GM23338 (cell line): ENCODE data around the gene ZNF581. TPM values are rescaled to one million over a fixed set of nuclear protein-coding genes. Genes with fewer than 3 reads are reported as not detected.

Source experiments
- ATAC-seq: fragments of 200-7000 bp; cut with Tn5 transposase; 3 replicates; pipeline ENCODE4 v1.9.1; 2020
- DNase-seq: peaks from one replicate; pipeline ENCODE4 v3.0.0-alpha.2; 2015; ENCODE audit warnings: low spot score
- H2AFZ ChIP-seq: fragments of 200-600 bp; sonication (generic); 2 replicates; pipeline ENCODE4 v1.8.0; 2016; ENCODE audit warnings: antibody characterized with exemption, mild to moderate bottlenecking, moderate library complexity
- H3F3A ChIP-seq: fragments of 200-600 bp; sonication (generic); replicated peaks from 2 replicates; pipeline ENCODE4 v1.8.0; 2017; ENCODE audit warnings: antibody characterized with exemption, mixed run types, low read depth
- H3K27ac ChIP-seq: fragments of 200-600 bp; sonication (generic); 2 replicates; pipeline ENCODE4 v1.6.1; 2016; ENCODE audit warnings: low read depth
- H3K27me3 ChIP-seq: fragments of 200-600 bp; sonication (generic); 2 replicates; pipeline ENCODE4 v1.8.0; 2016; ENCODE audit warnings: mild to moderate bottlenecking, mixed run types, moderate library complexity; ENCODE audit not compliant: insufficient read depth
- H3K36me3 ChIP-seq: fragments of 200-600 bp; sonication (generic); 2 replicates; pipeline ENCODE4 v1.8.0; 2016; ENCODE audit warnings: mild to moderate bottlenecking; ENCODE audit not compliant: insufficient read depth
- H3K4me1 ChIP-seq: fragments of 200-600 bp; sonication (generic); 2 replicates; pipeline ENCODE4 v1.8.0; 2016; ENCODE audit warnings: mild to moderate bottlenecking, moderate library complexity; ENCODE audit not compliant: insufficient read depth
- H3K4me2 ChIP-seq: fragments of 200-600 bp; sonication (generic); 2 replicates; pipeline ENCODE4 v1.7.1; 2017; ENCODE audit warnings: mixed run types
- H3K4me3 ChIP-seq: fragments of 200-600 bp; sonication (generic); 2 replicates; pipeline ENCODE4 v1.6.1; 2016; ENCODE audit warnings: mixed run types
- H3K79me2 ChIP-seq: fragments of 200-600 bp; sonication (generic); replicated peaks from 2 replicates; pipeline ENCODE4 v1.8.0; 2017; ENCODE audit warnings: mild to moderate bottlenecking; ENCODE audit not compliant: insufficient read depth
- H3K9me2 ChIP-seq: fragments of 200-600 bp; sonication (generic); 2 replicates; pipeline ENCODE4 v1.8.0; 2017; ENCODE audit not compliant: insufficient read depth
- H4K20me1 ChIP-seq: fragments of 200-600 bp; sonication (generic); replicated peaks from 2 replicates; pipeline ENCODE4 v1.8.0; 2017; ENCODE audit warnings: mild to moderate bottlenecking; ENCODE audit not compliant: insufficient read depth
- H3K27ac Mint-ChIP-seq: 2 replicates; pipeline ENCODE4 v1.8.0; 2020; ENCODE audit warnings: inconsistent platforms, mild to moderate bottlenecking, moderate library complexity, mixed read lengths
- H3K27me3 Mint-ChIP-seq: 3 replicates; pipeline ENCODE4 v1.8.0; 2022; ENCODE audit warnings: low read depth, mild to moderate bottlenecking, moderate library complexity, mixed read lengths, inconsistent platforms; ENCODE audit not compliant: insufficient read depth, poor library complexity
- H3K36me3 Mint-ChIP-seq: 3 replicates; pipeline ENCODE4 v1.8.0; 2021; ENCODE audit warnings: low read depth, mild to moderate bottlenecking, inconsistent platforms, moderate library complexity, mixed read lengths
- H3K4me1 Mint-ChIP-seq: 3 replicates; pipeline ENCODE4 v1.8.0; 2020; ENCODE audit warnings: mild to moderate bottlenecking, inconsistent platforms, mixed read lengths
- H3K4me3 Mint-ChIP-seq: 3 replicates; pipeline ENCODE4 v1.8.0; 2021; ENCODE audit warnings: moderate library complexity, mild to moderate bottlenecking, inconsistent platforms, mixed read lengths
- H3K9me3 Mint-ChIP-seq: 3 replicates; pipeline ENCODE4 v1.8.0; 2020; ENCODE audit warnings: moderate library complexity, mild to moderate bottlenecking, inconsistent platforms, mixed read lengths
- CREB1 ChIP-seq: fragments of 250-450 bp; sonication (Bioruptor Pico); IDR thresholded peaks from 2 replicates; pipeline ENCODE4 v1.5.0; 2020; ENCODE audit warnings: low read depth, mild to moderate bottlenecking, moderate library complexity
- EZH2 ChIP-seq: fragments of 200-600 bp; sonication (generic); IDR thresholded peaks from one replicate; pipeline ENCODE4 v1.8.0; 2017; ENCODE audit warnings: antibody characterized with exemption, mild to moderate bottlenecking, low read depth; ENCODE audit not compliant: unreplicated experiment
- EZH2phosphoT487 ChIP-seq: fragments of 200-600 bp; sonication (generic); IDR thresholded peaks from one replicate; pipeline ENCODE4 v1.8.1; 2018; ENCODE audit warnings: antibody characterized with exemption; ENCODE audit not compliant: unreplicated experiment
- JUNB ChIP-seq: IDR thresholded peaks from one replicate; pipeline ENCODE4 v1.6.1; 2016; ENCODE audit warnings: antibody characterized with exemption; ENCODE audit not compliant: unreplicated experiment
- NANOG ChIP-seq: IDR thresholded peaks from 2 replicates; pipeline ENCODE4 v1.6.1; 2016; ENCODE audit warnings: antibody characterized with exemption, borderline replicate concordance
- POLR2AphosphoS5 ChIP-seq: IDR thresholded peaks from 2 replicates; pipeline ENCODE4 v1.6.1; 2016; ENCODE audit warnings: antibody characterized with exemption, low read depth
- STAT1 ChIP-seq: IDR thresholded peaks from one replicate; pipeline ENCODE4 v1.6.1; 2016; ENCODE audit warnings: antibody characterized with exemption; ENCODE audit not compliant: unreplicated experiment
- ZNF114 ChIP-seq: fragments of 250-450 bp; sonication (Bioruptor Pico); IDR thresholded peaks from 2 replicates; pipeline ENCODE4 v1.5.0; 2020; ENCODE audit warnings: mild to moderate bottlenecking, moderate library complexity
- polyA plus RNA-seq: library from polyadenylated mRNA; unstranded; fragments of >200 nt; fragmentation: Nextera tagmentation; extraction: Ambion mirVana; gene quantifications from 2 replicates; pipeline ENCODE4 v1.2.1, GENCODE V29; 2016
- total RNA-seq: library from RNA; depleted of rRNA; stranded (reverse); fragments of >200 nt; shearing (Covaris generic); gene quantifications from 2 replicates; pipeline ENCODE4 v1.2.3, GENCODE V29; 2014
- TF ChIP-seq, protein P1 (sequence below), 2 experiments: fragments of 200-600 bp in 1 of 2; sonication (generic) in 1 of 2; conservative IDR thresholded peaks; 2 replicates each; pipeline versions ENCODE4 v1.5.1 to v1.6.1; 2016 to 2017; ENCODE audit warnings: antibody characterized with exemption in 2 of 2, low read depth in 2 of 2, mild to moderate bottlenecking in 2 of 2, moderate library complexity in 1 of 2
- TF ChIP-seq, protein P2 (sequence below): IDR thresholded peaks from one replicate; pipeline ENCODE4 v1.6.1; 2018; ENCODE audit warnings: antibody characterized with exemption; ENCODE audit not compliant: unreplicated experiment

Gene ZNF581
- total and polyA plus RNA-seq, 2 experiments from 2014 or later = 48.5 to 87.6 TPM

GRCh38 chr19:55689411-55690108 is 46.1 kb downstream of the ZNF581 start:
- TF ChIP-seq STAT1 = no peak
- TF ChIP-seq ZNF114 = no peak
- TF ChIP-seq NANOG = no peak
- TF ChIP-seq, protein P1, sequence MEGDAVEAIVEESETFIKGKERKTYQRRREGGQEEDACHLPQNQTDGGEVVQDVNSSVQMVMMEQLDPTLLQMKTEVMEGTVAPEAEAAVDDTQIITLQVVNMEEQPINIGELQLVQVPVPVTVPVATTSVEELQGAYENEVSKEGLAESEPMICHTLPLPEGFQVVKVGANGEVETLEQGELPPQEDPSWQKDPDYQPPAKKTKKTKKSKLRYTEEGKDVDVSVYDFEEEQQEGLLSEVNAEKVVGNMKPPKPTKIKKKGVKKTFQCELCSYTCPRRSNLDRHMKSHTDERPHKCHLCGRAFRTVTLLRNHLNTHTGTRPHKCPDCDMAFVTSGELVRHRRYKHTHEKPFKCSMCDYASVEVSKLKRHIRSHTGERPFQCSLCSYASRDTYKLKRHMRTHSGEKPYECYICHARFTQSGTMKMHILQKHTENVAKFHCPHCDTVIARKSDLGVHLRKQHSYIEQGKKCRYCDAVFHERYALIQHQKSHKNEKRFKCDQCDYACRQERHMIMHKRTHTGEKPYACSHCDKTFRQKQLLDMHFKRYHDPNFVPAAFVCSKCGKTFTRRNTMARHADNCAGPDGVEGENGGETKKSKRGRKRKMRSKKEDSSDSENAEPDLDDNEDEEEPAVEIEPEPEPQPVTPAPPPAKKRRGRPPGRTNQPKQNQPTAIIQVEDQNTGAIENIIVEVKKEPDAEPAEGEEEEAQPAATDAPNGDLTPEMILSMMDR (conservative IDR thresholded peaks at IDR 0.05; ENCODE audit: low read depth in 2 of 2) = no peak
- no peak for TF ChIP-seq CREB1 (CRISPR knock-in tag)
- TF ChIP-seq JUNB = no peak
- TF ChIP-seq, protein P2, sequence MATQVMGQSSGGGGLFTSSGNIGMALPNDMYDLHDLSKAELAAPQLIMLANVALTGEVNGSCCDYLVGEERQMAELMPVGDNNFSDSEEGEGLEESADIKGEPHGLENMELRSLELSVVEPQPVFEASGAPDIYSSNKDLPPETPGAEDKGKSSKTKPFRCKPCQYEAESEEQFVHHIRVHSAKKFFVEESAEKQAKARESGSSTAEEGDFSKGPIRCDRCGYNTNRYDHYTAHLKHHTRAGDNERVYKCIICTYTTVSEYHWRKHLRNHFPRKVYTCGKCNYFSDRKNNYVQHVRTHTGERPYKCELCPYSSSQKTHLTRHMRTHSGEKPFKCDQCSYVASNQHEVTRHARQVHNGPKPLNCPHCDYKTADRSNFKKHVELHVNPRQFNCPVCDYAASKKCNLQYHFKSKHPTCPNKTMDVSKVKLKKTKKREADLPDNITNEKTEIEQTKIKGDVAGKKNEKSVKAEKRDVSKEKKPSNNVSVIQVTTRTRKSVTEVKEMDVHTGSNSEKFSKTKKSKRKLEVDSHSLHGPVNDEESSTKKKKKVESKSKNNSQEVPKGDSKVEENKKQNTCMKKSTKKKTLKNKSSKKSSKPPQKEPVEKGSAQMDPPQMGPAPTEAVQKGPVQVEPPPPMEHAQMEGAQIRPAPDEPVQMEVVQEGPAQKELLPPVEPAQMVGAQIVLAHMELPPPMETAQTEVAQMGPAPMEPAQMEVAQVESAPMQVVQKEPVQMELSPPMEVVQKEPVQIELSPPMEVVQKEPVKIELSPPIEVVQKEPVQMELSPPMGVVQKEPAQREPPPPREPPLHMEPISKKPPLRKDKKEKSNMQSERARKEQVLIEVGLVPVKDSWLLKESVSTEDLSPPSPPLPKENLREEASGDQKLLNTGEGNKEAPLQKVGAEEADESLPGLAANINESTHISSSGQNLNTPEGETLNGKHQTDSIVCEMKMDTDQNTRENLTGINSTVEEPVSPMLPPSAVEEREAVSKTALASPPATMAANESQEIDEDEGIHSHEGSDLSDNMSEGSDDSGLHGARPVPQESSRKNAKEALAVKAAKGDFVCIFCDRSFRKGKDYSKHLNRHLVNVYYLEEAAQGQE = no peak
- TF ChIP-seq POLR2AphosphoS5 = no peak
- DNase-seq (no peak), ATAC-seq (no peak)
- Histone ChIP-seq H3K27me3 (no peaks in the 10 kb centered on the region), H4K20me1 (no peaks in the 10 kb centered on the region; the same call in 1 of the 2 replicates), H3K4me3 (no peak overlapping the region), H3K9me2 (no peaks in the 10 kb centered on the region), H2AFZ (no peak overlapping the region), H3K27ac (no peak overlapping the region), H3K36me3 (no peaks in the 10 kb centered on the region), H3F3A (no peaks in the 10 kb centered on the region), H3K79me2 (peaks cover 4% of the 10 kb centered on the region; the same call in 1 of the 2 replicates), H3K4me1 (no peaks in the 10 kb centered on the region), H3K4me2 (no peak overlapping the region)
- H3K4me3 Mint-ChIP-seq = no peak overlapping the region
- H3K9me3 Mint-ChIP-seq = no peaks in the 10 kb centered on the region
- H3K27ac Mint-ChIP-seq = no peak overlapping the region
- no peaks in the 10 kb centered on the region for H3K4me1 Mint-ChIP-seq
- peaks cover 7% of the 10 kb centered on the region for H3K27me3 Mint-ChIP-seq
- H3K36me3 Mint-ChIP-seq = peaks cover 28% of the 10 kb centered on the region

GRCh38 chr19:55690109-55690768 is 46.8 kb downstream of the ZNF581 start:
- Mint-ChIP-seq H3K4me1 (no peaks in the 10 kb centered on the region), H3K9me3 (no peaks in the 10 kb centered on the region), H3K27ac (no peak overlapping the region), H3K27me3 (peaks cover 6% of the 10 kb centered on the region), H3K36me3 (peaks cover 24% of the 10 kb centered on the region), H3K4me3 (no peak overlapping the region)
- H4K20me1 ChIP-seq = no peaks in the 10 kb centered on the region; the same call in 1 of the 2 replicates
- no peak overlapping the region for H2AFZ ChIP-seq
- no peaks in the 10 kb centered on the region for H3K9me2 ChIP-seq
- H3K4me2 ChIP-seq = no peak overlapping the region
- H3K27me3 ChIP-seq = no peaks in the 10 kb centered on the region
- H3K27ac ChIP-seq = no peak overlapping the region
- DNase-seq = no peak
- no peak for ATAC-seq
- H3K79me2 ChIP-seq = 0 out of 2 replicates have a peak, but pooled peaks cover 3% of the 10 kb centered on the region
- H3F3A ChIP-seq = no peaks in the 10 kb centered on the region
- no peak overlapping the region for H3K4me3 ChIP-seq
- no peaks in the 10 kb centered on the region for H3K36me3 ChIP-seq
- H3K4me1 ChIP-seq = no peaks in the 10 kb centered on the region
- TF ChIP-seq ZNF114 = no peak
- no peak for TF ChIP-seq POLR2AphosphoS5
- no peak for TF ChIP-seq JUNB
- TF ChIP-seq CREB1 (CRISPR knock-in tag) = no peak
- TF ChIP-seq, protein P1 (conservative IDR thresholded peaks at IDR 0.05; ENCODE audit: low read depth in 2 of 2) = no peak
- TF ChIP-seq NANOG = no peak
- no peak for TF ChIP-seq EZH2phosphoT487
- TF ChIP-seq, protein P2 = no peak
- TF ChIP-seq EZH2 = no peak
- TF ChIP-seq STAT1 = no peak
